HepG2 (cell line): ENCODE data around the gene SMIM10L1. TPM values are rescaled to one million over a fixed set of nuclear protein-coding genes. Genes with fewer than 3 reads are reported as not detected.

Experiments
- ATAC-seq: fragments of 200-7000 bp; cut with Tn5 transposase; 3 replicates; pipeline ENCODE4 v1.9.1; 2020; ENCODE audit warnings: mild to moderate bottlenecking, moderate library complexity
- BruUV-seq: library from RNA; stranded (reverse); fragments of 400-500 nt; replicated peaks from 2 replicates; lab custom pipeline; 2021; lab: Mats Ljungman, UMichigan
- CTCF ChIA-PET: fragments of 300-600 bp; formaldehyde crosslinking; extraction: SDS; loops from one replicate; lab custom pipeline; 2021; ENCODE audit warnings: low total read pairs, inconsistent platforms, low intra/inter-chr PET ratio; lab: Yijun Ruan, JAX
- POLR2A ChIA-PET: fragments of 350-600 bp; sonication (Branson Sonifier 250); formaldehyde crosslinking; loops from one replicate; lab custom pipeline; 2020; ENCODE audit warnings: antibody characterized with exemption, inconsistent platforms; lab: Yijun Ruan, JAX
- DNase-seq: peaks from one replicate; pipeline ENCODE4 v3.0.0-alpha.2; 2015; ENCODE audit warnings: low spot score
- FAIRE-seq: peaks from 3 replicates; lab custom pipeline; 2011; peaks lifted over from hg19 to GRCh38; lab: Jason Lieb, UNC
- H2AFZ ChIP-seq: one replicate; pipeline ENCODE4 v1.6.1; 2011; ENCODE audit warnings: low read length, inconsistent platforms
- H3K27ac ChIP-seq: fragments of 300-600 bp; 3 replicates; pipeline ENCODE4 v1.8.0; 2011; ENCODE audit warnings: mixed run types, mild to moderate bottlenecking, mixed read lengths, low read length, inconsistent platforms; ENCODE audit not compliant: insufficient read depth; ENCODE audit errors: extremely low read length
- H3K27me3 ChIP-seq, 2 experiments: fragments of 200-600 bp in 1 of 2; 2 replicates in 1 of 2; 3 replicates in 1 of 2; pipeline versions ENCODE4 v1.6.0 to v1.8.0; 2011; ENCODE audit warnings: low read length in 2 of 2, mild to moderate bottlenecking in 2 of 2, moderate library complexity in 2 of 2, inconsistent platforms in 1 of 2; ENCODE audit not compliant: insufficient read depth in 2 of 2, control insufficient read depth in 1 of 2
- H3K36me3 ChIP-seq, 2 experiments: fragments of 200-600 bp in 1 of 2; replicated peaks in 1 of 2; 2 replicates in 1 of 2; 3 replicates in 1 of 2; pipeline versions ENCODE4 v1.5.1 to v1.8.0; 2011; ENCODE audit warnings: low read length in 2 of 2, inconsistent platforms in 1 of 2; ENCODE audit not compliant: insufficient read depth in 2 of 2, control insufficient read depth in 1 of 2
- H3K4me1 ChIP-seq: 2 replicates; pipeline ENCODE4 v1.5.1; 2012; ENCODE audit warnings: low read length, inconsistent platforms; ENCODE audit not compliant: insufficient read depth
- H3K4me2 ChIP-seq: 2 replicates; pipeline ENCODE4 v1.6.0; 2011; ENCODE audit warnings: low read depth, low read length, inconsistent platforms
- H3K4me3 ChIP-seq, 3 experiments: fragments of 200-600 bp in 1 of 3; sonication (generic), shearing (Covaris generic) in 1 of 3; replicated peaks in 1 of 3; 2 replicates each; pipeline ENCODE4 v1.5.1; 2011 to 2016; ENCODE audit warnings: low read length in 3 of 3, inconsistent platforms in 2 of 3, low read depth in 2 of 3, mild to moderate bottlenecking in 2 of 3, control low read depth in 1 of 3, mixed read lengths in 1 of 3; ENCODE audit not compliant: insufficient read depth in 1 of 3
- H3K79me2 ChIP-seq: one replicate; pipeline ENCODE4 v1.6.1; 2011; ENCODE audit warnings: low read length, inconsistent platforms; ENCODE audit not compliant: insufficient read depth
- H3K9ac ChIP-seq: 2 replicates; pipeline ENCODE4 v1.6.0; 2011; ENCODE audit warnings: mild to moderate bottlenecking, low read depth, low read length, inconsistent platforms; ENCODE audit not compliant: insufficient read depth
- H3K9me3 ChIP-seq: 2 replicates; pipeline ENCODE4 v1.5.1; 2012; ENCODE audit warnings: mild to moderate bottlenecking, low read length
- H4K20me1 ChIP-seq: 2 replicates; pipeline ENCODE4 v1.6.0; 2011; ENCODE audit warnings: inconsistent platforms, mild to moderate bottlenecking, low read length, moderate library complexity; ENCODE audit not compliant: insufficient read depth
- MTF1 ChIP-seq: sonication (generic); formaldehyde crosslinking; IDR thresholded peaks from 2 replicates; pipeline ENCODE4 v1.5.0; 2020; ENCODE audit warnings: missing genetic modification reagents
- POLR2AphosphoS5 ChIP-seq: IDR thresholded peaks from 2 replicates; pipeline ENCODE4 v1.6.1; 2012; ENCODE audit warnings: low read depth, low read length
- SP4 ChIP-seq: sonication (generic); formaldehyde crosslinking; IDR thresholded peaks from 2 replicates; pipeline ENCODE4 v1.8.1; 2023; ENCODE audit warnings: mild to moderate bottlenecking, missing genetic modification reagents
- TMF1 ChIP-seq: sonication (generic); formaldehyde crosslinking; IDR thresholded peaks from 2 replicates; pipeline ENCODE4 v1.8.1; 2022; ENCODE audit warnings: low read depth, missing genetic modification reagents
- ZNF350 ChIP-seq: sonication (generic); formaldehyde crosslinking; IDR thresholded peaks from 2 replicates; pipeline ENCODE4 v1.4.0; 2020; ENCODE audit warnings: mild to moderate bottlenecking, low read depth, missing genetic modification reagents, borderline replicate concordance
- ZNF530 ChIP-seq: sonication (generic); formaldehyde crosslinking; IDR thresholded peaks from 2 replicates; pipeline ENCODE4 v1.5.0; 2020; ENCODE audit warnings: low read depth, mild to moderate bottlenecking, missing genetic modification reagents
- ZSCAN29 ChIP-seq: sonication (generic); formaldehyde crosslinking; conservative IDR thresholded peaks from 2 replicates; pipeline ENCODE4 v1.4.0; 2020; ENCODE audit warnings: mild to moderate bottlenecking, missing genetic modification reagents
- WGBS: methylation state at CpG from one replicate; pipeline ENCODE4 v1.1.6; 2017; ENCODE audit warnings: low lambda C conversion rate; 5-methylcytosine and 5-hydroxymethylcytosine counted together
- in situ Hi-C: cut with HindIII; loops from 2 replicates; pipeline ENCODE4 v1.10.0; 2017; ENCODE audit warnings: low pct_unique_long_range_greater_than_20kb; ENCODE audit not compliant: extremely low pct_ligation_motif_present
- intact Hi-C: fragments of 100-400 bp; cut with micrococcal nuclease; formaldehyde crosslinking; loops from one replicate; pipeline ENCODE4 v1.10.0; 2022; ENCODE audit not compliant: unreplicated experiment
- polyA plus RNA-seq, 8 experiments: library from polyadenylated mRNA; depleted of rRNA in 3 of 8; stranded (reverse) in 7 of 8; unstranded in 1 of 8; fragments of >200 nt; fragmentation: Illumina TruSeq in 4 of 8; extraction: Trizol in 4 of 8; gene quantifications; 2 replicates each; pipeline versions ENCODE4 v1.2.1 to v1.2.3, GENCODE V29; 2011 to 2016; ENCODE audit warnings: low read depth in 4 of 8, missing spikeins in 1 of 8, mixed read lengths in 1 of 8; ENCODE audit not compliant: insufficient read depth in 1 of 8
- total RNA-seq, 5 experiments: library from RNA; depleted of rRNA; stranded (reverse); fragments of >200 nt; fragmentation: Illumina TruSeq; extraction: Trizol; gene quantifications; 2 replicates each; pipeline ENCODE4 v1.2.3, GENCODE V29; 2016; ENCODE audit warnings: low read depth in 1 of 5
- TF ChIP-seq, protein P1 (sequence below): sonication (generic); formaldehyde crosslinking; conservative IDR thresholded peaks from 2 replicates; pipeline ENCODE4 v1.4.0; 2020; ENCODE audit warnings: missing genetic modification reagents

Gene SMIM10L1
- total and polyA plus RNA-seq, 2 of the 13 experiments (the other 11 are each of a cell fraction or from before 2014, with no cell fraction given) = 3.7 to 11.8 TPM

DNA sequence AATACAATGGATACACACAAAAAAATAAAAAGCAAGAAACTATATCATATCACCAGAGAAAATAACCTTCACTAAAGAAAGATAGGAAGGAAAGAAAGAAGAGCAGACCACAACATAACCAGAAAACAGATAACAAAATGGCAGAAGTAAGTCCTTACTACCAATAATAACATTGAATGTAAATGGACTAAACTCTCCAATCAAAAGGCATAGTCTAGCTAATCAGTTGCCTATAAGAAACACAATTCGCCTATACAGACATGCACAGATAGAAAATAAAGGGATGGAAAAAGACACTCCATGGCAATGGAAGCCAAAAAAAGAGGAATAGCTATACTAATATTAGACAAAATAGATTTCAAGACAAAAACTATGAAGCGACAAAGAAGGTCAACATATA, 27.6 kb upstream of the SMIM10L1 start:
- WGBS = 51% methylated on average over 2 of the region's 2 CpGs
- Histone ChIP-seq H2AFZ (no peak overlapping the region), H4K20me1 (0 out of 2 replicates have a peak, but pooled peaks cover 5% of the 10 kb centered on the region), H3K4me3 (no peak overlapping the region), H3K36me3 (0 out of 5 replicates have a peak, but pooled peaks cover 0 to 3% of the 10 kb centered on the region in 2 experiments), H3K4me2 (no peak overlapping the region), H3K9me3 (no peaks in the 10 kb centered on the region), H3K27ac (no peak overlapping the region), H3K27me3 (no peaks in the 10 kb centered on the region), H3K79me2 (peaks cover 60% of the 10 kb centered on the region), H3K4me1 (no peaks in the 10 kb centered on the region), H3K9ac (no peak overlapping the region)
- CTCF ChIA-PET = no interaction called here
- no TSS peak for BruUV-seq
- intact Hi-C loops (no loop called here), in situ Hi-C loops (no loop called here)
- DNase-seq (no peak), FAIRE-seq (no peak), ATAC-seq (no peak)
- no peak for TF ChIP-seq MTF1 (CRISPR knock-in tag)
- TF ChIP-seq, protein P1, sequence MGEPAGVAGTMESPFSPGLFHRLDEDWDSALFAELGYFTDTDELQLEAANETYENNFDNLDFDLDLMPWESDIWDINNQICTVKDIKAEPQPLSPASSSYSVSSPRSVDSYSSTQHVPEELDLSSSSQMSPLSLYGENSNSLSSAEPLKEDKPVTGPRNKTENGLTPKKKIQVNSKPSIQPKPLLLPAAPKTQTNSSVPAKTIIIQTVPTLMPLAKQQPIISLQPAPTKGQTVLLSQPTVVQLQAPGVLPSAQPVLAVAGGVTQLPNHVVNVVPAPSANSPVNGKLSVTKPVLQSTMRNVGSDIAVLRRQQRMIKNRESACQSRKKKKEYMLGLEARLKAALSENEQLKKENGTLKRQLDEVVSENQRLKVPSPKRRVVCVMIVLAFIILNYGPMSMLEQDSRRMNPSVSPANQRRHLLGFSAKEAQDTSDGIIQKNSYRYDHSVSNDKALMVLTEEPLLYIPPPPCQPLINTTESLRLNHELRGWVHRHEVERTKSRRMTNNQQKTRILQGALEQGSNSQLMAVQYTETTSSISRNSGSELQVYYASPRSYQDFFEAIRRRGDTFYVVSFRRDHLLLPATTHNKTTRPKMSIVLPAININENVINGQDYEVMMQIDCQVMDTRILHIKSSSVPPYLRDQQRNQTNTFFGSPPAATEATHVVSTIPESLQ (CRISPR knock-in tag) = no peak
- TF ChIP-seq POLR2AphosphoS5 = no peak
- no peak for TF ChIP-seq ZSCAN29
- TF ChIP-seq TMF1 (CRISPR knock-in tag) = no peak
- TF ChIP-seq ZNF350 (CRISPR knock-in tag) = no peak
- no peak for TF ChIP-seq ZNF530 (CRISPR knock-in tag)
- no peak for TF ChIP-seq SP4
- POLR2A ChIA-PET = no interaction called here
